HG03558 (cell line): ENCODE measurements around the gene BRINP2.

Experiments
- ATAC-seq: cut with Tn5 transposase; IDR thresholded peaks from one replicate; pipeline ENCODE4 v1.9.1; 2021; ENCODE audit warnings: moderate number of reproducible peaks; ENCODE audit not compliant: unreplicated experiment; ENCODE audit errors: extremely low read depth

BRINP2 gene, protein sequence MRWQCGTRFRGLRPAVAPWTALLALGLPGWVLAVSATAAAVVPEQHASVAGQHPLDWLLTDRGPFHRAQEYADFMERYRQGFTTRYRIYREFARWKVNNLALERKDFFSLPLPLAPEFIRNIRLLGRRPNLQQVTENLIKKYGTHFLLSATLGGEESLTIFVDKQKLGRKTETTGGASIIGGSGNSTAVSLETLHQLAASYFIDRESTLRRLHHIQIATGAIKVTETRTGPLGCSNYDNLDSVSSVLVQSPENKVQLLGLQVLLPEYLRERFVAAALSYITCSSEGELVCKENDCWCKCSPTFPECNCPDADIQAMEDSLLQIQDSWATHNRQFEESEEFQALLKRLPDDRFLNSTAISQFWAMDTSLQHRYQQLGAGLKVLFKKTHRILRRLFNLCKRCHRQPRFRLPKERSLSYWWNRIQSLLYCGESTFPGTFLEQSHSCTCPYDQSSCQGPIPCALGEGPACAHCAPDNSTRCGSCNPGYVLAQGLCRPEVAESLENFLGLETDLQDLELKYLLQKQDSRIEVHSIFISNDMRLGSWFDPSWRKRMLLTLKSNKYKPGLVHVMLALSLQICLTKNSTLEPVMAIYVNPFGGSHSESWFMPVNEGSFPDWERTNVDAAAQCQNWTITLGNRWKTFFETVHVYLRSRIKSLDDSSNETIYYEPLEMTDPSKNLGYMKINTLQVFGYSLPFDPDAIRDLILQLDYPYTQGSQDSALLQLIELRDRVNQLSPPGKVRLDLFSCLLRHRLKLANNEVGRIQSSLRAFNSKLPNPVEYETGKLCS

DNA sequence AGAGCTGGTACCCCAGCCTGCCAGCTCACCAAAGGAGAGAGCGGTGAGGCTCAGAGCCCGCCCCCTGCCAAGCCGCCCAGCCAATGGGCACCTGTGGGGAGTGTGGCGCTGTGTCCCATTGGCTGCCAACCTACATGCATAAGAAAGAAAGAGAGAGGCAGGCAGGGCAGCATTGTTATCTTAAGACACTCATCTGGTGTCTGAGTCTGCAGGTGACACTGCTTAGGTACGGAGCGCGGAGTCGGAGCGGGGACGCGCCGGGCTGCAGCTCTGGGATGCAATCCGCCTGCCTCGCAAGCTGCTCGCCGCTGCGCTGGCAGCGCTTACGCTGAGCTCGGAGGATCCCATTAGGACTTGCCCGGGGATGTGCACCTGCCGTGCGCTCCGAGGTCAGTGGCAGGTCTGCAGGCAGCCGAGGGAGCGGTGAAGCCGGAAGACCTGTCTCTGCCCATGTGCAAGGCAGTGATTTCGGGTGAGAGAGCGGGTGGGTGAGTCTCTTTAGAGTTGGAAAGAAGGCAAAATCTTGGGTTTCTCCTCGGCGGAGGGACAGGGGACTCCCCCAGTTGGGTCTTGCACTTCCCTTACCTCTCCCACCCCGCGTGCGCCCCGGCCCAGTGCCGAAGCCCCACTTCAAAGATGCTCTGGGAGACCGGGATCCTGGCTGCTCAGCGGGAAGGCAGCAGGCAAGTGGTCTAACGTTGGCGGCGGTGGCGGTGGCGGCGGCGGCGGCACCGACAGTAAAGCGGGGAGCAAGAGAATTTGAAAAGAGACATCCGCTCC is at the start of gene BRINP2:
Gene BRINP2, plus strand, starts transcription at position 203 of the 780 bp plus-strand sequence. CDS start 58,919 bp downstream, outside the sequence.
- ATAC-seq, result no peak

DNA sequence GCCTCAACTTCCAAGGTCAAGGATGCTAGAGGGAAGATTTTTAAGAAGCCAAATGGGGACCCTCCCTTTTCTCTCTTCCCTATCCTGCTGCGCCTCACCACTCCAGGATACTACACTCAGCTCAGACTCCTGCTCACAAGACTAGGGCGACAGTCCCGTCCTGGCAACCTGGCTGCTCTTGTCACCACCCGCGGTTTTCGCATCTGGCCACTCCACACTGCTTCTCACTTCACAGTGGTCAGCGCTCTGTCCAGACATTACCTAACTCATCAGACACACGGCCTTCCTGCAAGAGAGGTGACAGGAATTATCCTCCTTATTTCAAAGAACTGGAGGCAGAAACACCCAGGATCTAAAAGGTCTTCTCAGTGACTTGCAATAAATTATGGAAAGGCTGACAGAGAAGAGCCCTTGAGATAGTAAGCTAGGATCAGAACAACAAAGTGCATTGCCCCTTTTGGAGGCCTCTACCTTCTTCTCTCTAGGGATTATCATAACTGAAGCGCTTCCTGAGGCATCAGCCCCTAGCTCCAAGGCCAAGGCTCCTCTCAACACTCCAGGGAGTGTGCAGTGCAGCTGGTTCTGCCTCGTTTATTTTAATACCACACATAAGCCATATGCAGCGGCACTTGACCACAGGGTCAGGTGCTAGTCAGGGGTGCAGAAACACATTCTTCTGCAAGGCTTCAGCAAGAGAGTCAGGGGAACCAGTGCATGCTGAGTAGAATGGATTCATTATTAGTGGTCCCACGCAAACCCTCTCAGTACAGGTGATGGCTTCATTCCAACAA is 48.1 kb upstream of the BRINP2 start:
- ATAC-seq, result no peak

DNA sequence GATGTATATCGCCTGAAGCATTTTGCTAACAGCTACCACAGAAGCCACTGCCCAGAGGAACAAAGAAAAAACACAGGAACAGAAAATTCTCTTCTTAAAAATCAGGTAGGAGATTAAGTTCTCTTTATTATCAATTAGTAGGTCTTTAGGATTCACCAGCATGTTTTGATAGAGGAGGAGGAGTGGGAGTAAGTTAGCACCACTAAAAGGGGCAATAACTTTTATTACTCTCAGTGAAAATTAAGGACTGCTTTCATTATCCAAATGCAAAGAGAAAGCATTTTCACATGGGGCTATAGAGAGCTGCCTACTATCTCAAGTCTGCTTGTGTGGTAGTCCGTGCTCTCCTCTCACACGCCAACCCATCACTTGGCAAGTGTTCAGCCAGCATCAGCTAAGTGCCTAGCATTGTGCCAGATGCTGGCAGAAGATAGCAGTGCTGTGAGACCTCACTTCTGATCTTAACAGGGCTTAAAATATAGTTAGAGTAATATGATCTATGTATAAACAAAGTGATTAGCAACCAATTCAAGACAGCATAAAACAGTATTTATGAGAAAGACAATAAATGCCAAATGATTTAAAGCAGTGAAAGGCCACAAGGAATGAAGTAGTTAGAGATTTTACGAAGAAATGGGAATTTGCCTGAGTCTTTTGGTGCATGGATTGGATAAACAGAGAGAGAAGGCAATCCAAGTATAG is 46.0 kb upstream of the BRINP2 start:
- ATAC-seq, result no peak

DNA sequence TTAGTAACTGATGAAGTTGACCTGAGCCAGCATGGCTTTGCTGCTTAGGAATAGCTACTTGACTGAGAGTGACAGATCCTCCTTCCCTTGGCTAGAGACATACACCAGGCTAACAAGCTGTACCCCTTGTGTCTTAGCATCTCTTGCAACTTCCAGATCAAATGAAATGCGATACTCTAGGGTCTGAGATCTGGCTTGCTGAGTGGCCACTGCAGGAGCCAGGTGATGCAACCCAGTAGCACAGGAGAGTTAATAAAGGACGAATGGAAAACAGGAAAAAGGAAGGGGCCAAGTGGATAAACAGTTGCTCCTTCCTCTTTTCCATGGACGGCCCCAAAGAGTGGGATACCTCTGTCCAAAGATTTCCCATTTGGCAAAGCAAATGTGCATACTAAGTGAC is 44.5 kb upstream of the BRINP2 start:
- no peak for ATAC-seq

DNA sequence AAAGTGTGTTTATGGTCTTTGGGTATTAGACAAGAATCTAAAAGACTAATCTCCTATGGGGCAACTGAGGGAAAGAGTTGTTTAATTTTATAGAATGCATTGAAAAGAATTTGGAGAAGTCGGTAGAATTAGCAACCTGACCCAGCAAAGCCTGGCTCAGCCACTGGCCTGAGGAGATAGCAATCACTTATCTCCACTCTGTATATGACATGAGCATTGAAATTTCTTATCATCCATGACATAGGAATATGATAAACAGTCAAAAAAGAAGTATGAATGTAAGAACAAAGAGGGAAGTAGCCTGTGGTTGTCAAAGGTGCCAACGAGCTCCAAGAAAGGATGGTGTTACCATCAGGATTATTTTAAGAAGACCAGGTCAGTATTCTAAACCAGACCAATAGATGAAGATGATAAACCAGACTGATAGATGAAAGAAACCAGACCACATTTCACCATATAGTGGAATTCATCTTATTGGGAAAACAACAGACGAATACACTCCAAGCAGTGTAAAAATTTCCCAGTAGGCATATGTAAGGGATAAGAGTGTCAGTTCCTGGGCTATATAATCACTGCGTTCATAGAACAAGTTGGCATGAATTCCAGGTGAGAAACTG is 42.0 kb upstream of the BRINP2 start:
- ATAC-seq, result no peak

DNA sequence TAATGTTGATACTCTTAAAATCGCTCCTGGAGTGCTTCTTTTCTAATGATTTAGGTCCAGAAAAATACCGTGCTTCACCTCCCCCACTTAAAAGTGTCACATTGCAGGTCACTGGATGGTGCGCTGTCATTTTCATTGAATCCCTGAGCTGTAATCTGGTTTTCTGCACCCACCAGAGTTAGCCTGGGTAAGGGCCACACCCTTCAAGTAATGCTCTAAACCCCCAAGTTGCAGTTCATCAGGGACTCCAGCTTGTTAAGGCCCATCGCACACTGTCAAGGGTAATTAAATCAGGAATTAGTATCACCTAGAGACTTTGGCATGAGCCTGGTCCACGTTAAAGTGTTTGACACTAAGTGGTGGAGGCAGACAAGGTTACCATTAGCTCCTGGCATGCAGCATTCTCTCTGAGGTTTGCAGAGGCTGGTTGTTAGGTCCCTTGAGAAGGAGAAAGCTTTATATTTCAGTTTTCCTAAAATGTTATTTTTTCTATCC is 40.3 kb upstream of the BRINP2 start:
- no peak for ATAC-seq

DNA sequence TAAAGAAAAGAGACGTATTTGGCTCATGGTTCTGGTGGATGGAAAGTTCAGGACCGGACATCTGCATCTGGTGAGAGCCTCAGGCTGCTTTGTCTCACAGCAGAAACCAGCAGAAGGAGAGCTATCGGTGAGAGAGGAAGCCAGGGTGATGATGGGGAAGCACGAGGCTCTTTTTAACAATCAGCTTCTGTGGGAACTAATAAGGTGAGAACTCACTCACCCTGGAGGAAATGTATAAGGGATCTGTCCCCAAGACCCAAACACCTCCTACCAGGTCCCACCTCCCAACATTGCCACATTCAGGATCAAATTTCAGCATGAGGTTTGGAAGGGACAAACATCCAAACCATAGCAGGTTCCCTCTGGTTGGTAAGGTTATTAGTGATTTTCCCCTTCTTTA is 39.0 kb upstream of the BRINP2 start:
- ATAC-seq, result no peak

DNA sequence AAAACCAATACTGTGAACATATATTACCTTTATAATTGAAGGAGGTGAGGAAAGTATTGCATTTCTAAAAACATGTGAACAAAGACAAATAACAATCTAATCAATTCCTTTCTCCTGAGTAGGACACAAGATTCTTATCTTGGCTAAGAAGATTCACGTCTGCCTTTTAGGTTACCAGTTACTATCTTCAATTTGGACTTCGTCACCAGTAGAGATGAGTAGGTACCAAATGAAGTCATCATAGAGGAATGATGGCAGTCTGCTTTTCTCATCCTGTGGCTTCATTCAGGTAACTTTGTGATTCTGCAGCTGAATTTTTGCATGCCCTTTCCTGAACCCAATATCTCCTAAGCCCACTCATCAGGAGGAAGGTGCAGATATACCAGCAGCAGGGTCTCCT is 38.6 kb upstream of the BRINP2 start:
- ATAC-seq, result no peak

DNA sequence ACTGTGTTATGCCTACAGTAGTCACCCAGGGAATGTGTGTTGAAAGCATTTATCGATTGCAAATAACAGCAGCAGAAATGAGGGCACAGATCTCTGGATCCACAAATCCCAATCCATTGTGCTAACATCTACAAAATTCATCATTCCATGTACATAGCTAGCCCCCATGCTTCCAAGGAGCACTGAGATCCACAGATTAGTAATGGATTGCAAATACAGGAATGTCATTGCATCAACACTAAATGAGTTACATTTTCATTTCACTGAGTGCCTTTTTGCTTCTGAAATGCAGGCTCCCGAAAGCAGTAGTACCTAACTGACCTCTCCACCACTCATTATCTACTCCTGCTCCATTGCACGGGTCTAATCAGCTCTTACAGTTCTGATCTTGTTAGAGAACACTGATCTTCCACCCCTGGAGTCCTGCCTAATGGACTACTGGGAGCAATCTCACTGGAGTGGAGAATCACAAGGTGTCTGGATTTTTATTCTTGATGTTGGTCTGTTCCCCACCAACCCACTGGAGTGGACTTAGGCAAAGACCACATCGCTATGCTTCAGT is 36.7 kb upstream of the BRINP2 start:
- no peak for ATAC-seq

DNA sequence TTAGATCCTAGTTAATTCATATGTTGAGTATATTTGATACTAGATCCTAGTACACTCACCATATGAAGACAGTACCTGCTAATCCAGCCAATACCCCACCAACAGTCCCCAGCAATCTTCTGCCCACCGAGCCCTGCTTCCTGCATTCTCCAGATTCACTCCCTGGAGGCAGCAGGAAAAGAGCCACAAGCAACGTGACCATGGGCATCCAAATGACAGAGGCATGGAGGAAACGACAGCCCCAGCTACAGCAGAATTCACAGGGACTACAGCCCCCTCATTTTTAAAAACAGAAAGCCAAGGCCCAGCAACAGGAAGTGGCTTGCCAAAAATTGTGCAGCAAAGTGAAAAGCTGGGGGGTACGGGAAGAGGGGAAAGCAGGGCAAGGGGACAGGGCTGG is 35.5 kb upstream of the BRINP2 start:
- no peak for ATAC-seq

DNA sequence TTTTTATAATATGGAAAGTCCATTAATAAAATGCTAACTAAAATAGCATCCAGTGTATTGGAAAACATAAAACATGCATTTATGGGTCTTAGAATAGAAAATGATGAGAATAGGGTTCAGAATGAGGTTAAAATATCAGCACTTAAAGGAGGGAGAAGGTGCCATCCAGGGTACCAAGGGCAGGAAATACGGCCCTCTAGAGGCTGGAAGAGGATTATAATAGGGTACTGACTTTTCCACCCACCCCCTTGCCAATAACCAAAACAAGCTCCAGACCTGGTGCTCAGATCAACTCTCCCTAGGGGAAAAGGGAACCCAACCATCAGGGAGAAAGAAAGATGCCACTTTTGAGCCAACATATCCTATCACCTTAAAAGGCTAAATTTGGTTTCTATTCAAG is 32.9 kb upstream of the BRINP2 start:
- ATAC-seq, result no peak

DNA sequence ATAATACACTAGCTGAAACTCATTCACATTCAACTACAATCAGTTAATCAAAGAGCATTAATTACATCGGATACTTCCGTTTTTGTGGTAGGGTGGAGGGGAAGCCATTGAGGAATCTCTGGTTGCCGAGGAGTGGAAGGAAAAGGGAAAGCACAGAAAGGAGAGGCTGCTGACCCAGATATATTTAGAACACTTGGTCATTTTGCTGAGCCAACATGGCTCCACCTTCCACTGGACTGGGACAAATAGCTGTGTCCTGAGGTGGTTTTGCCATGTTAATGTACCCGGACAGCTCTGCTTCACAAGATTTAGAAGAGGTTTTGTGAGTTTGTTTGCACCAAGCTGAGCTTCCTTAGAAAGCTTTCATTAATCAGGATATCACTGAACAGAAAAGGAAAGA is 32.4 kb upstream of the BRINP2 start:
- no peak for ATAC-seq

DNA sequence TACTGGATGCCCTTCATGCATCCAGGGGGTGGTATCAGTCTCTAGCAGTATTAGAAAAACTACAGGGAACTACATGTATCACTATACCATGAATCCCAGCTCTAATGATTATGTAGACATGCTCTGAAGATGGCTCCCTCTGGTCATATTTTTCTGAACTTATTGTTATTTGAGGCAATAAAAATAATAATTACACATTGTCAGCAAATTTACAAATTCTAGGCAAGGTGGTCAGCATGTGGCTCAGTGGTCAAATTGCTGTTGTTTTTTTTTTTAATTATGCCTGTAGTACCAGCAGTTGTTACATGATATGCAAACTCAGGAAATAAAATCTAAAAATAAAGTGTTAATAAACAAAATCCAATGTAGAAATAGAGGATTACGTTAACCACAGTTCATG is 28.7 kb upstream of the BRINP2 start:
- ATAC-seq, result no peak

DNA sequence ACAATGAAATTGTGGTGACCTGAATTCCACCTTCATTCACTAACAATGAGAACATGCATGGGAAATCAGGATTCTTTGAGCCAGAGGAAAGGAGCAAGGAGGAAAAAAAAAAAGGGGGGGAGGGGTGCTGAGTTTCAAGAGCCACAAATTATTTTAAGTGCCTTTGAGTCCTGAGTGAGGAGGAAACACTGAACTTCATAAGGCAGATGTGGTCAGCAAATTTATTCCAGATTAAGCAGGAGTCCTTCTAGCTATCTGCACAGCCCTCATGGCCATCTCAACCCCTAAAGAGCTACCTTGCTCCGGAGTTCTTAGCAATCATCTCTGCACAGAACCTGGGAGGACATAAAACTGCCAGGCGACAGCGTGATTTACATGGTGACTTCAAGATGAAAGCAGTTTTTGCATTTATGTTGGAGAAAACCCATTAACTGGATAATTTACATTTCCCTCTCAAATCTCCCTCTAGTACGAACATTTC is 27.9 kb upstream of the BRINP2 start:
- no peak for ATAC-seq

DNA sequence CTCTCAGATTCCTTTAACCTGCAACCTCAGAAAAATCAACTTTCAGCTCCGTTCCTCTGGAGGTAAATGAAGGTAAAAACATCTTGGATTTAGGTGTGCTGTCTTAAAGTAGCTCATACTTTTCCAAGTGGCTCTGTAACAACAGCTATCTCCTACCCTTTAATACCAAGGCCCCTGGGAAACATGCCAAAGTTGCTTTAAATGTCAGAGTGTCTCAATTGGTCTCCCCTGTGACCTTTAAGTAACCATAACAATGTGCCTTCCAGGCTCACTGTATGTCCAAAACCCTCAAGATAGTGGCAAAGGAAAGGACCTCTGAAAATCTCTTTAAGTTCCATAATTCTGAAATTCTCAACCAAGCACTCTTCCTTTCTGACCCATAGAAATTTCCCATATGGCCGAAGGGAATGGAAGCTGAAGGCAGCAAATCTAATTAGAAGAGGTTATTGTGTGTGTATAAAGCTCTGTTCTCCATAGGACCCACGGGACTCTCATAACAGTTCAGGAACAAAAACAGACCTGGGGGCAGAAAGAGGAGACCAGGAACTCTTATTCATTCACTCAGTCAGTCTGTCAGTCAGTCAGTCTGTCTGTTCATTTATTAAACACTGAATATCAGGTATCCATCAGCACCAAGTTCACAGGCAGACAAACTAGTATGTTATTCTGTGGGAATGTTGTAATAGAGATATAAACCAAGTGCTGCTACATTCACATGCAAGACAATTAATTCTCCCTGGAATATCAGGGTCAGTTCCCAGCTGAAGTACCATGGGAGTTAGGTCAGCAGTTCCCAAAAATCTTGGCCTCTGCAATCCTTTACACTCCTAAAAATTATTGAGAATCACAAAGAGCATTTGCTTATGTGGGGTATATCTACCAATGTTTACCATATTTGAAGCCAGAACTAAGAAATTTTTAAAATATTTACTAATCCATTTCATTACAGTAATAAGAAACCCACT is 25.4 kb upstream of the BRINP2 start:
- no peak for ATAC-seq

DNA sequence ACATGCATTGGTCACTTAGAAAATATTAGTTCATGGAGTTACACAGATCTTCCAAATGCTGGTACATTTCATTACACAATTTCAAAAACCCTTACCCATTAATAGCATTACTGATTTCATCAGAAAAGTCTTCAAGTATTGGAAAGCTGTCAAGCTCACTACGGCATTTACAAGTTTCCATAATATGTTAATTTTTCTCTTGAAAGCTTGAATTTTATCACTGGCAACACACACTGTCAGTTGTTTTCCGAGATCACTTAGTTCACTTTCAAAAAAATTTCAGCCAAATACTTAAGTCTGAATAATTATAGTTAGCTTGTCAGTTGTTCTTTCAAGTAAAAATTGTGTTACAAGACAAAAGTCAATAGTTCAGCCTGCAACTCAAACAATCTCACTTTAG is 24.3 kb upstream of the BRINP2 start:
- no peak for ATAC-seq

DNA sequence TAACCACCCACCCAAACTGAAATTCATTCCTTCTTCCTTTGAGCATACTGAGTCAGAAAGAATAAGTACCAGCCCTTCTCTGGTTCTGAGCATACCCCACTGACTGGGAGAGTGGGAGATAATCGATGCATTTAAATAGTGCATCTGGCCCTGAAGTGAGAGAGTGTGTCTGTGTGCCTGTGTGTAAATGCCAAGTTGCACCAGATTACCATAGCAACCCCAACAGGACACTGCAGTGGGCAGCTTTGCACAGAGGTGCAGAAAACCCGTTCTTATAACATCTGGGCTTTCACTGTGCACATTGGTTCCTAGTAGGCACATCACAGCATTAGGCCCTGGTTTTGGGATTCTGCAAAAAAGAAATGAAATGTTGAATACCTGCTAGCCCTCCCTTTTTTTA is 8.5 kb upstream of the BRINP2 start:
- ATAC-seq, result no peak
